CMK (cell line): Measurements from ENCODE around the gene NOS1AP.
"Not testable (repeated sequence)": the region's sequence is repeated elsewhere in the genome, so short reads cannot be mapped to it uniquely, and the experiment has no call there.

ENCODE experiments used
- DNase-seq: peaks from one replicate; pipeline ENCODE4 v3.0.0-alpha.2; 2010; ENCODE audit warnings: low read depth

NOS1AP gene

DNA sequence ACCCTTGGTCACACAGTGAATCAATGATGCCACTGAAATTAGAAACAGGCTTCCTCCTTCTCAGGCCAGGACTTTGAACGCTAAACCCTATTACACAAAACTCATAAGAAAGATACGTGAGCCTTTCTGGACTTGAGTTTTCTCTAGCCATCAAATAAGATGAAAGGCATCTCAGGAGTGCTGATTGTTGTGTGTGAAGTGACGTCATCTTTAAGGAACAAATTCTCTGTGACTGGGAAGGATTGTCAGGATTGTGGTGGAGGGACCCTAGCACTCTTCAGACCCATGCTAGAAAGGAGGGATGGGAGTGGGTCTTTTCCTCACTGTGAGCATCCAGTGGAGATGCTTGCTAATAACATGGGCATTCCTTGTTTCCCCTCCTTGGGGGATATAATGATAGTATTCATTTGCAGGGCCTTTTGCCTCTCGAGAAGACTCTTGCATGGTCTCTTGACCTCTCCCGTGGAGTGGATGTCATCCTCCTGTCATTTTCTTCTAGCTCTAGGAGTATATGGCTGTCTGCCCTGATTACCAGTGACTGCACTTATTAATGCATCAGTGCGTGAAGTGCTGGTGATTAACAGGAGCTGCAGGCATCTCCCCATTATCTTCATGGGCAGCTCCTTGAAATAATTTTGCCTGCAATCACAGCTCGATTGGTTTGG lies 267.3 kb downstream of the NOS1AP start:
- DNase-seq = no peak

DNA sequence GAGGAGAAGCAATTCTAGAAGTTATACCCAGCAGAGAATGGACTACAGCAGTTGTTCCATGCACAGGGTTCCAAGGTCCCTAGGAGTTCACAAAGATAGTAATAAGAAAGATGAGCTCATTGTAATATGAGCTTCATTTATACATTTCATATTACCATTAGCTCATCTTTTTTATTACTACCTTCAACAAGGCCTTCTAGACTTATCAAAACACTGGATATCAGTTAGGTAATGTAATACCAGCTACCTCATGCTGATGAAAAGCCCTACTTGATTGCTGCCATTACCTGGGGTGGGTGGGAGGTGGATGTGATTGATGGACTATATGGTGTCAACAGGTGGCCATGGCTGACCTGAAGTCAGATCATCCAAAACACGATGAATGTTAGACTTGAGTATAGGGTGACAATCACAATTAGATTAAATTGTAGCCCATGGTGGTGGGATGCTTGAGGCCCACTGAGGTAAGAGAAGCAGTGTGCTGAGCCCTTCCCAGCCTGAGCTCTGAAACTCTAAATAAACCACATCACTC lies 273.0 kb downstream of the NOS1AP start:
- DNase-seq = no peak

DNA sequence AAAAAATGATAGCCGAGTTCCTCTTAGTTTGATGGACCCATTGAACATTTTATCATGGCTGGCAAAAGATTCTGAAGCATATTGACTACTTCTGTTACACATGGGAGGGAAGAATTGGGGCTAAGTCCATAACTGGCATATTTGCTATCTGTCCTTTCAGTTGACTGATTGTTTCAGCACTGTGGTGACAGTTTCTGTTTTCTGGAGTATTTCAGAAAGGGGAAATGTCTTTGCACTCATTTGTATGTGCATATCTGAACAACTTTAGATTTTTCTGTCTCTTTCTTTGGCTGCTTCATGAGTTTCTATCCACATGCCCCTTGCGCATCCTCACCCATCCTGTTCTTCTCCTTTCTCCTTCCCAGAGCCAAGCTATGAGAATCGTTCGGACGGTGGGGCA lies 274.0 kb downstream of the NOS1AP start:
- no peak for DNase-seq

- no peak for DNase-seq
Observed at GRCh38 chr1:162347281-162347680, 277.8 kb downstream of the NOS1AP start.

DNA sequence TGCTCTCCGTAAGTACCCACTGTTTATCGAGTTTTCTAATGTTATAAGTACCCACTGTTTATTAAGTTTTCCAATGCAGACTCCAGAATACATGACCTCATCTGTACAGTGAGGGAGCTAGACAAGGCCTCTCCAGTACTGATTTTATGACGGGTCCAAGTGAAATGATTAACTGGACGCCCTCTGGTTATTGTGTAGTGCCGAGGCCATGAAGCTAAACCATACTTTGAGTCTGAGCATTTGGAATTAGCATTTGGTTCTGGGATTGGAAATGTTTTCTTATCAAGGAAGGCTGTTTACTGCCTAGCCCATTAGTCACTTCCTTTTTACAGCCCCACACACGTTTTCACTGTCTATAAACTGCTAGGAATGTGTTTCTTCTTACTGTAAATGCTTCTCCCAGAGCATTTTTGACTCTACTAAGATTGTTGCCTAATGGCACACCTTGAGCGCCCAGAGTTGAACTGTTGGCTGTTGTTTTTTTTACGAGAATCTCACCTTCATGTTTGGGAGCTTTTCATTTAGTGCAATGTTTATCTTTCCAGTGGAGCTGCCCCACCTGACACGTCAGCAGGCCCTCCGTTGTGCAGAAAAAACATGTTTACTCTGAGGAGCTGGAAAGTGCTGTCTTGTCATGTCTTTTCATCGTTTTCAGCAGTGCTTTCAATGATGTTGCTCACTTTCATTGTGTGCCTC lies 280.3 kb downstream of the NOS1AP start:
- no peak for DNase-seq

DNA sequence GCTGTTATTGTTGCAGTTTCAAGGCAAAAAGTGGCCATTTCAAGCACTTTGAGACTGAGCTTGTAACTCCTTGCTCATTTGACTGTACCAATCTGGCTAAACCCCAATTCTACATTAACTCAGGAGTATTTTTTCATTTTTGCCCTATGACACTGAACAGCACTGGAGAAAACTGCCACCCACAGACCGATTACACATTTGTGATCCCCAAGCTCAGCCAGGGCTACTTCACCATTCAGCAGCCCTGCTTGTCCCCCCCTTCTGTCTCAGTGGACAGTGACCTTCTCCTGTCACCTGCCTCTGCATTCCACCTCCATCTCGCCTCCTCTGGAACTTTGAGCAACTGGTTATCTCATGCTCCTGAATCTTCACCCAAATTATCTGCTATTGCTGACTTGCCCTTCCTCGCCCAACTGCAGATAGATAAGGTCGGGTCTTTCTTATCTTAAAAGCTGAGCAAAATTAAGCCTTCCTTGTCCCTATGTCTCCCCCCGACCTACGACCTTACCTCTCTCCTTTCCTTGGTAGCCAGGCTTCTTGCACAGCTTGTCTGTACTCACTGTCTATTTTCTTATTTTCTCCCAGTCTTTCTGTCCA lies 281.9 kb downstream of the NOS1AP start:
- no peak for DNase-seq

- not testable (repeated sequence) for DNase-seq
Observed at GRCh38 chr1:162351874-162352273, 282.4 kb downstream of the NOS1AP start.

GRCh38 chr1:162353078-162353477 lies 283.6 kb downstream of the NOS1AP start:
- no peak for DNase-seq

DNA sequence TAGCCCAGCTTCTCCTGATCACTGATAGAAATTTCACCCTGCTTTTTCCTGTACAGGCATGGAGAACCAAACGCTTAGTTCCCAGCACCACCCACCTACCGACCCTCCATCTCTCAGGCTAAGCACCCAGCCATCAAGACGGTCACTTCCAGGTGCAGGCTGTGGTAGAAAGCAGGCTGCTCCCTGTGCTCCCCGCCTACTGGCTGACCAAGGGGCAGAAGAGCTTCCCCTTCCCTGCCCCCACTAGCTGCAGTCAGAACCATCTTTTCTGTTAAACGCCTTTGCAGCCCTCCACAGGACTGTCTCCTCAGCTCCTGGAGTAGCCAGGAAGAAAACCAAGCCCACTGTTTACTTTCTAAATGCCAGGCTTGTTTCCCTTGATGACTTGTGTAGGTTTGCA lies 284.2 kb downstream of the NOS1AP start:
- no peak for DNase-seq

GRCh38 chr1:162357681-162358266 lies 288.3 kb downstream of the NOS1AP start:
- no peak for DNase-seq

DNA sequence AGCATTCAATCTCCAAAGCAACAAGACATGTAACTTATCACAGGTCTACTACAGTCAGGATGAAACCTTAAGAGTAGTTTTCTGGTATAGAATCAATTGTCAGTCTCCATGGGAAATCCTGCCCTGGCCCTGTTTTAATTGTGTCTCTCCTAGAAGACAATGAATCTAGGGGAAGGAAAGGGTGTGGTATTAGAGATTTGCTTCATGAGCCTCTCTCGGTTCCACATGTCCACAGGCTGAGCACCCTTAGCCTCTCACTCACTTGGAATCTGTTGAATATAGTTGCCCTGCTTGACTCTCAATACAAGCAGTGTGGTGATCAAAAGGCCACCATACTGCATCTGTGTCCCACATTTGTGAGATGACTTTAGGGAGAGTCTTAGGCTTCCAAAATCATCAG lies 289.4 kb downstream of the NOS1AP start:
- no peak for DNase-seq

GRCh38 chr1:162359523-162360236 lies 290.2 kb downstream of the NOS1AP start:
- DNase-seq = no peak

GRCh38 chr1:162360237-162360873 lies 290.9 kb downstream of the NOS1AP start:
- no peak for DNase-seq

DNA sequence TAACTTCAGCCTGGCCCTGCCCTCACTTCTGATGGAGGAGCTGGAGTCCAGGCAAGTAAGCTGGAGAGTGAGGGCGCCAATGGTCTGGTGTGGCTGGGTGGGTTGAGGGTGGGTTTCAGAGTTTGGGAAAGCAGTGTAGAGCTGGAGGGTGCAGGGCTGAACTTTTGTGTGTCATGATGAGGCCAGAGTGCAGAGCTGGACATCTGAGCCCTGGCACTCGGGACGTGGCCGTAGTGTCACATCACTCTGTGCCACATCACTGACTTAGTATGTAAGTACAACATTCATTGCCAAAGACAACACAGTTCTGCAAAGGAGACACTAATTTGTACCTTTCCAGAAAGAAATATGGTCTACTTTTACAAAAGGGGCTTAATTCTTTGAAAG lies 291.4 kb downstream of the NOS1AP start:
- no peak for DNase-seq

- no peak for DNase-seq
Observed at GRCh38 chr1:162361349-162361748, 291.9 kb downstream of the NOS1AP start.

- no peak for DNase-seq
Observed at GRCh38 chr1:162363823-162364222, 294.3 kb downstream of the NOS1AP start.

- no peak for DNase-seq
Observed at GRCh38 chr1:162364498-162364897, 295.0 kb downstream of the NOS1AP start.

- DNase-seq = no peak
Observed at GRCh38 chr1:162365284-162366020, 296.0 kb downstream of the NOS1AP start.

- DNase-seq = no peak
Observed at GRCh38 chr1:162366149-162366548, 296.7 kb downstream of the NOS1AP start.

DNA sequence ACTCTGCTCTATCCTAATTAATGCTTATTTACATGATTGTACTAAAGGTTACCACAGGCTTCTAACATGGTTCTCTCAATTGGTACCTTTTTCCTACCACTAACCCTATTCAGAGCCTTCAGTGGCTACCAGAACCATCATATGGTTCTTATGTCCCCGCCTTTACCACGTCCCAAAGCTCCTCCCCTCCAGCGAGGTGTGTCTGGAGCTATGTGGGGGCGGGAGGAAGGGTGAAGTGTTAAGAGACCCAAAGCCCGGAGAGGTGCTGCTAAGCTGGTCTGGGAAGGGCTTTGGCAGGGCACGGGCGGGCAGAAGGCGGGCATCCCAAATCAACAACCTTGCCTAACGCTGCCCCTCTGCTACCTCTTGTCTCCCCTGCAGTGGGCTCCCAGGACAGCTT lies 297.2 kb downstream of the NOS1AP start:
- DNase-seq = no peak

DNA sequence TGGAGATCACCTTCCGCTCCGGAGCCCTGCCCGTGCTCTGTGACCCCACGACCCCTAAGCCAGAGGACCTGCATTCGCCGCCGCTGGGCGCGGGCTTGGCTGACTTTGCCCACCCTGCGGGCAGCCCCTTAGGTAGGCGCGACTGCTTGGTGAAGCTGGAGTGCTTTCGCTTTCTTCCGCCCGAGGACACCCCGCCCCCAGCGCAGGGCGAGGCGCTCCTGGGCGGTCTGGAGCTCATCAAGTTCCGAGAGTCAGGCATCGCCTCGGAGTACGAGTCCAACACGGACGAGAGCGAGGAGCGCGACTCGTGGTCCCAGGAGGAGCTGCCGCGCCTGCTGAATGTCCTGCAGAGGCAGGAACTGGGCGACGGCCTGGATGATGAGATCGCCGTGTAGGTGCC lies 297.6 kb downstream of the NOS1AP start:
- no peak for DNase-seq
